PC-9 (cell line): ENCODE measurements around the gene GPR37L1. TPM values are rescaled to one million over a fixed set of nuclear protein-coding genes. Genes with fewer than 3 reads are reported as not detected.

Experiments used
- BruUV-seq: library from RNA; stranded (reverse); fragments of 400-500 nt; replicated peaks from 2 replicates; lab custom pipeline; 2021; lab: Mats Ljungman, UMichigan
- CTCF ChIA-PET: fragments of 300-600 bp; sonication (Branson Sonifier 250); formaldehyde crosslinking; loops from one replicate; lab custom pipeline; 2022; ENCODE audit warnings: antibody characterized with exemption; lab: Charles Lee
- POLR2A ChIA-PET: fragments of 300-600 bp; sonication (Branson Sonifier 250); formaldehyde crosslinking; loops from one replicate; lab custom pipeline; 2022; ENCODE audit warnings: antibody characterized with exemption; ENCODE audit not compliant: unreplicated experiment; lab: Charles Lee
- DNase-seq, 2 experiments: peaks; one replicate each; pipeline versions ENCODE4 v3.0.0 to v3.0.0-alpha.2; 2015 to 2022; ENCODE audit warnings: mixed read lengths in 1 of 2
- H2AFZ ChIP-seq: fragments of 200-600 bp; sonication (generic); 2 replicates; pipeline ENCODE4 v1.8.1; 2017; ENCODE audit warnings: antibody characterized with exemption
- H3F3A ChIP-seq: fragments of 200-600 bp; sonication (generic); 2 replicates; pipeline ENCODE4 v1.8.1; 2017; ENCODE audit warnings: antibody characterized with exemption, mild to moderate bottlenecking, low read depth; ENCODE audit not compliant: insufficient read depth
- H3K27ac ChIP-seq: fragments of 200-600 bp; sonication (generic); 2 replicates; pipeline ENCODE4 v1.6.1; 2016; ENCODE audit warnings: mixed run types
- H3K27me3 ChIP-seq: fragments of 200-600 bp; sonication (generic); 2 replicates; pipeline ENCODE4 v1.6.1; 2016; ENCODE audit warnings: low read depth, mixed run types; ENCODE audit not compliant: insufficient read depth
- H3K36me3 ChIP-seq: fragments of 200-600 bp; sonication (generic); 2 replicates; pipeline ENCODE4 v1.6.1; 2016; ENCODE audit warnings: low read depth, mixed run types
- H3K4me1 ChIP-seq: fragments of 200-600 bp; sonication (generic); replicated peaks from 2 replicates; pipeline ENCODE4 v1.6.1; 2016; ENCODE audit warnings: mixed run types; ENCODE audit not compliant: insufficient read depth
- H3K4me2 ChIP-seq: fragments of 200-600 bp; sonication (generic); 2 replicates; pipeline ENCODE4 v1.6.1; 2017; ENCODE audit warnings: mixed run types
- H3K4me3 ChIP-seq: fragments of 200-600 bp; sonication (generic); 2 replicates; pipeline ENCODE4 v1.6.1; 2016; ENCODE audit warnings: mixed run types
- H3K79me2 ChIP-seq: fragments of 200-600 bp; sonication (generic); 2 replicates; pipeline ENCODE4 v1.6.1; 2017; ENCODE audit warnings: low read depth, mixed run types
- H3K9me2 ChIP-seq: fragments of 200-600 bp; sonication (generic); 2 replicates; pipeline ENCODE4 v1.8.1; 2017; ENCODE audit warnings: mild to moderate bottlenecking; ENCODE audit not compliant: insufficient read depth
- H3K9me3 ChIP-seq: fragments of 200-600 bp; sonication (generic); 2 replicates; pipeline ENCODE4 v1.8.1; 2016; ENCODE audit warnings: low read depth; ENCODE audit not compliant: insufficient read depth
- H4K20me1 ChIP-seq: fragments of 200-600 bp; sonication (generic); 2 replicates; pipeline ENCODE4 v1.8.1; 2017; ENCODE audit not compliant: insufficient read depth
- CTCF ChIP-seq: fragments of 200-600 bp; sonication (generic); conservative IDR thresholded peaks from 2 replicates; pipeline ENCODE4 v1.6.1; 2017; ENCODE audit warnings: mixed run types, antibody characterized with exemption, mild to moderate bottlenecking, moderate library complexity
- EZH2 ChIP-seq: fragments of 200-600 bp; sonication (generic); IDR thresholded peaks from 2 replicates; pipeline ENCODE4 v1.8.0; 2017; ENCODE audit warnings: antibody characterized with exemption, low read depth
- intact Hi-C: fragments of 100-400 bp; cut with micrococcal nuclease; formaldehyde crosslinking; loops from one replicate; pipeline ENCODE4 v1.10.0; 2022; ENCODE audit not compliant: unreplicated experiment
- total RNA-seq: library from RNA; stranded (reverse); gene quantifications from 2 replicates; pipeline ENCODE4 v1.2.3, GENCODE V29; 2021

Gene GPR37L1
- total RNA-seq, 1 experiment from 2014 or later = 0.33 TPM

GRCh38 chr1:202146993-202147392 is 24.3 kb downstream of the GPR37L1 start:
- TF ChIP-seq CTCF (no peak), EZH2 (no peak)
- intact Hi-C loops = no loop called here
- Histone ChIP-seq H3K27ac (no peak overlapping the region), H3F3A (peaks cover 17% of the 10 kb centered on the region; the same call in 1 of the 2 replicates), H4K20me1 (peaks cover 11% of the 10 kb centered on the region), H2AFZ (no peak overlapping the region), H3K9me2 (no peaks in the 10 kb centered on the region), H3K27me3 (no peaks in the 10 kb centered on the region), H3K4me2 (no peak overlapping the region), H3K4me1 (peaks cover 15% of the 10 kb centered on the region), H3K79me2 (peaks cover 20% of the 10 kb centered on the region), H3K4me3 (no peak overlapping the region), H3K36me3 (no peaks in the 10 kb centered on the region), H3K9me3 (no peaks in the 10 kb centered on the region)
- no peak for DNase-seq
- ChIA-PET CTCF (interaction anchor here (0.6 kb wide), 2 partner anchors 24 to 302 kb away, joined by 3 to 5 read pairs; no protein-coding TSS in a partner anchor), POLR2A (no interaction called here)
- BruUV-seq = no TSS peak

GRCh38 chr1:202148391-202148790 is 25.7 kb downstream of the GPR37L1 start:
- Histone ChIP-seq H4K20me1 (no peaks in the 10 kb centered on the region), H3F3A (peaks cover 13% of the 10 kb centered on the region; the same call in 1 of the 2 replicates), H3K27me3 (no peaks in the 10 kb centered on the region), H3K4me3 (no peak overlapping the region), H2AFZ (no peak overlapping the region), H3K9me2 (no peaks in the 10 kb centered on the region), H3K36me3 (no peaks in the 10 kb centered on the region), H3K79me2 (peaks cover 6% of the 10 kb centered on the region), H3K9me3 (no peaks in the 10 kb centered on the region), H3K4me2 (no peak overlapping the region), H3K27ac (no peak overlapping the region), H3K4me1 (peaks cover 7% of the 10 kb centered on the region; the same call in 1 of the 2 replicates)
- TF ChIP-seq CTCF (no peak), EZH2 (no peak)
- ChIA-PET POLR2A (no interaction called here), CTCF (no interaction called here)
- intact Hi-C loops = no loop called here
- BruUV-seq = no TSS peak
- DNase-seq = no peak

GRCh38 chr1:202149566-202149965 is 26.8 kb downstream of the GPR37L1 start:
- intact Hi-C loops = no loop called here

More at GRCh38 chr1:202149566-202149965, 26.8 kb downstream of the GPR37L1 start:
- no peak overlapping the region for H3K27ac ChIP-seq
- BruUV-seq = no TSS peak
- TF ChIP-seq CTCF (no peak), EZH2 (no peak)
- H3K9me2 ChIP-seq = no peaks in the 10 kb centered on the region
- no peak overlapping the region for H2AFZ ChIP-seq
- ChIA-PET POLR2A (interaction anchor here (0.6 kb wide), 1 partner anchor 34 kb away, joined by 3 read pairs; no protein-coding TSS in a partner anchor), CTCF (interaction anchor here (0.7 kb wide), 1 partner anchor 181 kb away, joined by 3 read pairs; no protein-coding TSS in a partner anchor)
- peaks cover 13% of the 10 kb centered on the region; the same call in 1 of the 2 replicates for H3F3A ChIP-seq
- no peaks in the 10 kb centered on the region for H3K27me3 ChIP-seq
- H3K36me3 ChIP-seq = no peaks in the 10 kb centered on the region
- peaks cover 9% of the 10 kb centered on the region for H3K4me1 ChIP-seq
- H3K79me2 ChIP-seq = no peaks in the 10 kb centered on the region
- no peak overlapping the region for H3K4me3 ChIP-seq
- no peak overlapping the region for H3K4me2 ChIP-seq
- no peaks in the 10 kb centered on the region for H3K9me3 ChIP-seq
- DNase-seq = no peak
- H4K20me1 ChIP-seq = no peaks in the 10 kb centered on the region
